Measurements from ENCODE around the gene UIMC1. TPM values are rescaled to one million over a fixed set of nuclear protein-coding genes. Genes with fewer than 3 reads are reported as not detected.

UIMC1 gene
- total RNA-seq, 1 donor from 2014 or later = 36.1 TPM

DNA sequence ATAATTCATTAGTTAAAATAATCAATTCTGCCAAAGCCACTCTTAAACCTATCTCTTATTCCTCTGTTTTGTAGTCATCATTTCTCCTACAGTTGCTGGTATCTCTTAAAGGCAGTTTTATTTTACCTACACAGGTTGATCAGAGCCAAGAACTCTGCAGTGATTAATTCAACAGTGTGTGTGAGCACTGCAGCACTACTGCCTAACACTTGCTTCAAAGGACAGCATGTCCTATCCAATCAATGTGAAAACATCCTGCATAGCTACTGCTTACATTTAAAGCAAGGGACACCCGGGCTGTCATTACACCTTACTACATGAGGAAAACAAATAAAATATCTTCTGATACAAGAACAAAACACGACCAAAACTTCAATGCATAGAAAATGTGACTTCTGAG lies 62.3 kb downstream of the UIMC1 start:
- no peak for DNase-seq (ENCODE audit: low read depth)
- TF ChIP-seq, protein P1, sequence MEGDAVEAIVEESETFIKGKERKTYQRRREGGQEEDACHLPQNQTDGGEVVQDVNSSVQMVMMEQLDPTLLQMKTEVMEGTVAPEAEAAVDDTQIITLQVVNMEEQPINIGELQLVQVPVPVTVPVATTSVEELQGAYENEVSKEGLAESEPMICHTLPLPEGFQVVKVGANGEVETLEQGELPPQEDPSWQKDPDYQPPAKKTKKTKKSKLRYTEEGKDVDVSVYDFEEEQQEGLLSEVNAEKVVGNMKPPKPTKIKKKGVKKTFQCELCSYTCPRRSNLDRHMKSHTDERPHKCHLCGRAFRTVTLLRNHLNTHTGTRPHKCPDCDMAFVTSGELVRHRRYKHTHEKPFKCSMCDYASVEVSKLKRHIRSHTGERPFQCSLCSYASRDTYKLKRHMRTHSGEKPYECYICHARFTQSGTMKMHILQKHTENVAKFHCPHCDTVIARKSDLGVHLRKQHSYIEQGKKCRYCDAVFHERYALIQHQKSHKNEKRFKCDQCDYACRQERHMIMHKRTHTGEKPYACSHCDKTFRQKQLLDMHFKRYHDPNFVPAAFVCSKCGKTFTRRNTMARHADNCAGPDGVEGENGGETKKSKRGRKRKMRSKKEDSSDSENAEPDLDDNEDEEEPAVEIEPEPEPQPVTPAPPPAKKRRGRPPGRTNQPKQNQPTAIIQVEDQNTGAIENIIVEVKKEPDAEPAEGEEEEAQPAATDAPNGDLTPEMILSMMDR (IDR thresholded peaks at IDR 0.05; ENCODE audit: insufficient read depth, low read depth, low read length) = no peak
- no peak for TF ChIP-seq EZH2 (IDR thresholded peaks at IDR 0.05; ENCODE audit: insufficient read depth, low read length)
- peaks cover 16% of the 10 kb centered on the region for H3K36me3 Mint-ChIP-seq (ENCODE audit: low read depth, unreplicated experiment)
- H3K4me3 Mint-ChIP-seq (ENCODE audit: unreplicated experiment) = no peak overlapping the region
- H3K27me3 Mint-ChIP-seq (ENCODE audit: low read depth, unreplicated experiment) = no peaks in the 10 kb centered on the region
- Histone ChIP-seq H2AFZ (ENCODE audit: low read depth, low read length) (no peak overlapping the region), H3K27ac (ENCODE audit: low read depth, low read length) (no peak overlapping the region), H3K9ac (ENCODE audit: low read length) (no peak overlapping the region), H3K9me3 (ENCODE audit: insufficient read depth, low read depth, low read length) (no peaks in the 10 kb centered on the region), H3K79me2 (ENCODE audit: insufficient read depth, low read length) (no peaks in the 10 kb centered on the region), H3K36me3 (ENCODE audit: insufficient read depth, low read length) (peaks cover 15% of the 10 kb centered on the region), H3K4me1 (ENCODE audit: insufficient read depth, low read length) (no peaks in the 10 kb centered on the region), H3K4me3 (ENCODE audit: insufficient read depth, low read depth, low read length) (no peak overlapping the region), H4K20me1 (ENCODE audit: insufficient read depth, low read length) (peaks cover 2% of the 10 kb centered on the region), H3K27me3 (ENCODE audit: insufficient read depth, low read length) (no peaks in the 10 kb centered on the region), H3K4me2 (ENCODE audit: low read length) (no peak overlapping the region)
- FAIRE-seq = no peak
- H3K27ac Mint-ChIP-seq (ENCODE audit: unreplicated experiment) = no peak overlapping the region
- H3K4me1 Mint-ChIP-seq (ENCODE audit: low read depth, unreplicated experiment) = peaks cover 4% of the 10 kb centered on the region
- no peaks in the 10 kb centered on the region for H3K9me3 Mint-ChIP-seq (ENCODE audit: unreplicated experiment)

DNA sequence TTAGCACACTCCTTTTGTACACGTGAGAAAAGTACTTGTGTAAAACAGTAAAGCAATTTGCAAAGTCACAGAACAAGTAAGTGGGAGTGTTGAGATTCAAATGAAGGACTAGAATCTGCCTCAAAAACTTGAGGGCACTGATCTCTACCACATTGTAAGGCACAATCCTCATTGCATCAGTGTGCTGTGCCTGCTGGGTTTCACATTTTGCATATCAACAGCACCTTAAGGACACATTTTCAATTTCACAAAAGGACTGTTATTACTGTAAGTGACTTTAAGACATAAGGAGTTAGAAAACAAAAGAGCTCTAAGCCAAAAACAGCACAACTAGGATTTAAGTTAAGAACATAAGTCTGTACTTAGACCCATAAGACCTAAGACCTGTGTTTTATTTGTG lies 62.8 kb downstream of the UIMC1 start:
- H3K27ac Mint-ChIP-seq (ENCODE audit: unreplicated experiment) = no peak overlapping the region
- no peaks in the 10 kb centered on the region for H3K9me3 Mint-ChIP-seq (ENCODE audit: unreplicated experiment)

DNA sequence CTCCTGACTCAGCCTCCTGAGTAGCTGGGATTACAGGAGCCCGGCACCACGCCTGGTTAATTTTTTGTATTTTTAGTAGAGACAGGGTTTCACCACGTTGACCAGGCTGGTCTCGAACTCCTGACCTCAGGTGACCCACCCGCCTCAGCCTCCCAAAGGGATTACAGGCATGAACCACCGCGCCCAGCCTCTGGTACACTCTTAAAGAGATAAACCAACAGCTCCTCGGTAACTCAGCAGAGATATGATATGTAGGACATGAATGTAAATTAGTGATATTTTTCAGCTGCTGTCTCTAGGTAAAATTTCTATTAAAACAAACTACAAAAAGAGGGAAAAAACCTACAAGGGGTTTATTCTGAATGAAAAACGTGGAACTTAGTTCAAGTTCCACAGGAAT lies 64.6 kb downstream of the UIMC1 start:
- H2AFZ ChIP-seq (ENCODE audit: low read depth, low read length) = no peak overlapping the region
- peaks cover 8% of the 10 kb centered on the region for H4K20me1 ChIP-seq (ENCODE audit: insufficient read depth, low read length)
- TF ChIP-seq, protein P1 (IDR thresholded peaks at IDR 0.05; ENCODE audit: insufficient read depth, low read depth, low read length) = no peak
- TF ChIP-seq EZH2 (IDR thresholded peaks at IDR 0.05; ENCODE audit: insufficient read depth, low read length) = no peak
- no peaks in the 10 kb centered on the region for H3K27me3 ChIP-seq (ENCODE audit: insufficient read depth, low read length)
- Mint-ChIP-seq H3K27ac (ENCODE audit: unreplicated experiment) (no peak overlapping the region), H3K36me3 (ENCODE audit: low read depth, unreplicated experiment) (peaks cover 16% of the 10 kb centered on the region), H3K27me3 (ENCODE audit: low read depth, unreplicated experiment) (no peaks in the 10 kb centered on the region), H3K4me3 (ENCODE audit: unreplicated experiment) (no peak overlapping the region), H3K4me1 (ENCODE audit: low read depth, unreplicated experiment) (peaks cover 4% of the 10 kb centered on the region), H3K9me3 (ENCODE audit: unreplicated experiment) (no peaks in the 10 kb centered on the region)
- H3K4me3 ChIP-seq (ENCODE audit: insufficient read depth, low read depth, low read length) = no peak overlapping the region
- no peaks in the 10 kb centered on the region for H3K4me1 ChIP-seq (ENCODE audit: insufficient read depth, low read length)
- H3K27ac ChIP-seq (ENCODE audit: low read depth, low read length) = no peak overlapping the region
- DNase-seq (ENCODE audit: low read depth) (no peak), FAIRE-seq (no peak)
- no peaks in the 10 kb centered on the region for H3K79me2 ChIP-seq (ENCODE audit: insufficient read depth, low read length)
- H3K9ac ChIP-seq (ENCODE audit: low read length) = no peak overlapping the region
- H3K9me3 ChIP-seq (ENCODE audit: insufficient read depth, low read depth, low read length) = no peaks in the 10 kb centered on the region
- H3K4me2 ChIP-seq (ENCODE audit: low read length) = no peak overlapping the region
- peaks cover 17% of the 10 kb centered on the region for H3K36me3 ChIP-seq (ENCODE audit: insufficient read depth, low read length)

More for the DNA sequence above, 62.8 kb downstream of the UIMC1 start:
- Mint-ChIP-seq H3K4me3 (ENCODE audit: unreplicated experiment) (no peak overlapping the region), H3K36me3 (ENCODE audit: low read depth, unreplicated experiment) (peaks cover 16% of the 10 kb centered on the region), H3K27me3 (ENCODE audit: low read depth, unreplicated experiment) (no peaks in the 10 kb centered on the region), H3K4me1 (ENCODE audit: low read depth, unreplicated experiment) (peaks cover 4% of the 10 kb centered on the region)
- Histone ChIP-seq H4K20me1 (ENCODE audit: insufficient read depth, low read length) (peaks cover under 1% of the 10 kb centered on the region), H2AFZ (ENCODE audit: low read depth, low read length) (no peak overlapping the region), H3K27me3 (ENCODE audit: insufficient read depth, low read length) (no peaks in the 10 kb centered on the region), H3K9ac (ENCODE audit: low read length) (no peak overlapping the region), H3K79me2 (ENCODE audit: insufficient read depth, low read length) (no peaks in the 10 kb centered on the region), H3K4me1 (ENCODE audit: insufficient read depth, low read length) (no peaks in the 10 kb centered on the region), H3K4me2 (ENCODE audit: low read length) (no peak overlapping the region), H3K4me3 (ENCODE audit: insufficient read depth, low read depth, low read length) (no peak overlapping the region), H3K27ac (ENCODE audit: low read depth, low read length) (no peak overlapping the region), H3K9me3 (ENCODE audit: insufficient read depth, low read depth, low read length) (no peaks in the 10 kb centered on the region), H3K36me3 (ENCODE audit: insufficient read depth, low read length) (peaks cover 13% of the 10 kb centered on the region)
- TF ChIP-seq, protein P1 (IDR thresholded peaks at IDR 0.05; ENCODE audit: insufficient read depth, low read depth, low read length) = no peak
- TF ChIP-seq EZH2 (IDR thresholded peaks at IDR 0.05; ENCODE audit: insufficient read depth, low read length) = no peak
- FAIRE-seq (no peak), DNase-seq (ENCODE audit: low read depth) (no peak)
